Neuronal stem cell (in vitro differentiated cells): ENCODE measurements around the gene GMDS.

Experiments used
- DNase-seq: peaks from one replicate; pipeline ENCODE4 v3.0.0-alpha.2; 2013; ENCODE audit warnings: low spot score
- H2AFZ ChIP-seq: one replicate; pipeline ENCODE4 v1.6.1; 2013; ENCODE audit warnings: mild to moderate bottlenecking, low read length, inconsistent platforms
- H2AK5ac ChIP-seq: 2 replicates; pipeline ENCODE4 v1.6.1; 2013; ENCODE audit warnings: low read depth, mild to moderate bottlenecking, inconsistent platforms, low read length, moderate library complexity, mixed read lengths
- H2BK120ac ChIP-seq: 2 replicates; pipeline ENCODE4 v1.6.1; 2013; ENCODE audit warnings: low read depth, mild to moderate bottlenecking, inconsistent platforms, low read length, moderate library complexity, mixed read lengths
- H2BK12ac ChIP-seq: one replicate; pipeline ENCODE4 v1.6.1; 2013; ENCODE audit warnings: low read length, inconsistent platforms
- H2BK15ac ChIP-seq: 2 replicates; pipeline ENCODE4 v1.6.1; 2013; ENCODE audit warnings: mild to moderate bottlenecking, low read length, inconsistent platforms, mixed read lengths
- H2BK5ac ChIP-seq: one replicate; pipeline ENCODE4 v1.6.1; 2013; ENCODE audit warnings: inconsistent platforms, mild to moderate bottlenecking, low read length, moderate library complexity
- H3K14ac ChIP-seq: one replicate; pipeline ENCODE4 v1.6.1; 2013; ENCODE audit warnings: low read length, inconsistent platforms
- H3K18ac ChIP-seq: 2 replicates; pipeline ENCODE4 v1.6.1; 2013; ENCODE audit warnings: low read length, inconsistent platforms
- H3K23ac ChIP-seq: 2 replicates; pipeline ENCODE4 v1.6.1; 2013; ENCODE audit warnings: low read depth, mild to moderate bottlenecking, mixed read lengths, low read length, inconsistent platforms; ENCODE audit not compliant: poor library complexity
- H3K27ac ChIP-seq: replicated peaks from 3 replicates; pipeline ENCODE4 v1.5.1; 2013; ENCODE audit warnings: low read length, inconsistent platforms
- H3K27me3 ChIP-seq, 3 experiments: 2 replicates each; pipeline ENCODE4 v1.6.1; 2013; ENCODE audit warnings: low read length in 3 of 3, mild to moderate bottlenecking in 2 of 3, inconsistent platforms in 1 of 3, low read depth in 1 of 3, mixed read lengths in 1 of 3, moderate library complexity in 1 of 3; ENCODE audit not compliant: control insufficient read depth in 3 of 3, insufficient read depth in 3 of 3
- H3K36me3 ChIP-seq, 2 donors: replicated peaks in 1 of 2; 2 replicates each; pipeline ENCODE4 v1.6.1; 2013; ENCODE audit warnings: low read length in 2 of 2; ENCODE audit not compliant: control insufficient read depth in 2 of 2, insufficient read depth in 2 of 2
- H3K4ac ChIP-seq: 2 replicates; pipeline ENCODE4 v1.6.1; 2013; ENCODE audit warnings: inconsistent platforms, mild to moderate bottlenecking, low read length, moderate library complexity
- H3K4me1 ChIP-seq, 2 donors: 1 replicate in 1 of 2; 2 replicates in 1 of 2; pipeline ENCODE4 v1.6.1; 2013; ENCODE audit warnings: low read length in 2 of 2, low read depth in 1 of 2; ENCODE audit not compliant: control insufficient read depth in 2 of 2, insufficient read depth in 1 of 2
- H3K4me2 ChIP-seq: one replicate; pipeline ENCODE4 v1.6.1; 2013; ENCODE audit warnings: mild to moderate bottlenecking, low read length, inconsistent platforms; ENCODE audit not compliant: insufficient read depth, poor library complexity, severe bottlenecking
- H3K4me3 ChIP-seq, 2 donors: 2 replicates each; pipeline ENCODE4 v1.5.1; 2013; ENCODE audit warnings: low read length in 2 of 2, mild to moderate bottlenecking in 2 of 2, inconsistent platforms in 1 of 2, moderate library complexity in 1 of 2
- H3K79me1 ChIP-seq: one replicate; pipeline ENCODE4 v1.6.1; 2013; ENCODE audit warnings: low read depth, mild to moderate bottlenecking, inconsistent platforms, low read length, moderate library complexity
- H3K9ac ChIP-seq: one replicate; pipeline ENCODE4 v1.6.1; 2013; ENCODE audit warnings: mild to moderate bottlenecking, low read depth, low read length, inconsistent platforms; ENCODE audit not compliant: poor library complexity
- H3K9me3 ChIP-seq, 2 donors: replicated peaks in 1 of 2; 2 replicates each; pipeline versions ENCODE3 to v1.6.1; 2013; ENCODE audit warnings: low read length in 2 of 2, mild to moderate bottlenecking in 2 of 2, inconsistent platforms in 1 of 2, low read depth in 1 of 2, mixed read lengths in 1 of 2, moderate library complexity in 1 of 2; ENCODE audit not compliant: control insufficient read depth in 2 of 2, insufficient read depth in 1 of 2
- H4K8ac ChIP-seq: one replicate; pipeline ENCODE4 v1.6.1; 2013; ENCODE audit warnings: low read depth, mild to moderate bottlenecking, inconsistent platforms, low read length, moderate library complexity
- H4K91ac ChIP-seq: one replicate; pipeline ENCODE4 v1.6.1; 2013; ENCODE audit warnings: low read length, low read depth, mild to moderate bottlenecking, inconsistent platforms; ENCODE audit not compliant: poor library complexity
- WGBS, 2 donors: extraction: QIAGEN DNeasy Blood & Tissue Kit; methylation state at CpG; one replicate each; pipeline ENCODE4 v1.1.7; 2013; ENCODE audit warnings: missing lambda C conversion rate in 2 of 2, mixed read lengths in 1 of 2; ENCODE audit not compliant: insufficient read length in 2 of 2, insufficient replicate concordance in 1 of 2; ENCODE audit errors: extremely low coverage in 2 of 2; 5-methylcytosine and 5-hydroxymethylcytosine counted together

The GMDS gene

GRCh38 chr6:1834207-1834606, 411.2 kb downstream of the GMDS start:
- Histone ChIP-seq H4K8ac (no peak overlapping the region), H3K9ac (no peak overlapping the region)

GRCh38 chr6:1832844-1833787, 412.3 kb downstream of the GMDS start:
- H3K4me2 ChIP-seq = no peak overlapping the region
- H3K9me3 ChIP-seq = peaks cover 0 to 5% of the 10 kb centered on the region in 2 donors
- H3K27ac ChIP-seq = no peak overlapping the region
- no CpG with 5 or more reads among the region's 16 CpGs for WGBS, 2 donors
- H3K79me1 ChIP-seq = no peaks in the 10 kb centered on the region
- no peak overlapping the region for H3K18ac ChIP-seq
- DNase-seq = no peak
- H3K4me1 ChIP-seq = peaks cover 9 to 12% of the 10 kb centered on the region in 2 donors
- H3K27me3 ChIP-seq = no peaks in the 10 kb centered on the region
- no peak overlapping the region for H3K4me3 ChIP-seq
- no peak overlapping the region for H3K23ac ChIP-seq
- no peak overlapping the region for H4K8ac ChIP-seq
- H2BK5ac ChIP-seq = no peak overlapping the region
- no peak overlapping the region for H2BK120ac ChIP-seq
- H3K36me3 ChIP-seq = no peaks in the 10 kb centered on the region
- no peak overlapping the region for H2AFZ ChIP-seq
- no peak overlapping the region for H3K14ac ChIP-seq
- H2BK15ac ChIP-seq = no peak overlapping the region
- no peak overlapping the region for H2BK12ac ChIP-seq
- H3K4ac ChIP-seq = no peak overlapping the region
- H3K9ac ChIP-seq = no peak overlapping the region
- H2AK5ac ChIP-seq = no peak overlapping the region
- no peak overlapping the region for H4K91ac ChIP-seq

More at GRCh38 chr6:1834207-1834606, 411.2 kb downstream of the GMDS start:
- Histone ChIP-seq H3K36me3 (no peaks in the 10 kb centered on the region), H2BK15ac (no peak overlapping the region), H3K4me3 (no peak overlapping the region), H3K79me1 (no peaks in the 10 kb centered on the region), H2AFZ (no peak overlapping the region), H2BK120ac (no peak overlapping the region), H3K27me3 (no peaks in the 10 kb centered on the region), H3K4me1 (peaks cover 14 to 18% of the 10 kb centered on the region in 2 donors), H2AK5ac (no peak overlapping the region), H4K91ac (no peak overlapping the region), H2BK12ac (no peak overlapping the region), H3K23ac (no peak overlapping the region), H3K18ac (no peak overlapping the region), H3K27ac (no peak overlapping the region), H3K4ac (no peak overlapping the region), H3K9me3 (no peaks in the 10 kb centered on the region), H3K14ac (no peak overlapping the region), H3K4me2 (no peak overlapping the region), H2BK5ac (no peak overlapping the region)
- DNase-seq = no peak
- no CpG with 5 or more reads among the region's 2 CpGs for WGBS, 2 donors

GRCh38 chr6:1832358-1832757, 413.0 kb downstream of the GMDS start:
- no CpG with 5 or more reads among the region's 3 CpGs for WGBS, 2 donors
- H3K18ac ChIP-seq = no peak overlapping the region
- H3K23ac ChIP-seq = no peak overlapping the region
- H2AFZ ChIP-seq = no peak overlapping the region
- H3K9me3 ChIP-seq = peaks cover 2 to 12% of the 10 kb centered on the region in 2 donors
- no peaks in the 10 kb centered on the region for H3K27me3 ChIP-seq
- no peak overlapping the region for H2BK120ac ChIP-seq
- H3K4me2 ChIP-seq = no peak overlapping the region
- no peak overlapping the region for H3K4me3 ChIP-seq
- H3K27ac ChIP-seq = no peak overlapping the region
- no peak overlapping the region for H2BK12ac ChIP-seq
- H3K36me3 ChIP-seq = no peaks in the 10 kb centered on the region
- no peak overlapping the region for H2AK5ac ChIP-seq
- no peak overlapping the region for H3K14ac ChIP-seq
- no peak overlapping the region for H4K8ac ChIP-seq
- H2BK15ac ChIP-seq = no peak overlapping the region
- H2BK5ac ChIP-seq = no peak overlapping the region
- no peak overlapping the region for H3K9ac ChIP-seq
- H3K4ac ChIP-seq = no peak overlapping the region
- no peak for DNase-seq
- H4K91ac ChIP-seq = no peak overlapping the region
- peaks cover 2 to 7% of the 10 kb centered on the region in 2 donors for H3K4me1 ChIP-seq
- H3K79me1 ChIP-seq = no peaks in the 10 kb centered on the region

- Histone ChIP-seq H2AFZ (no peak overlapping the region), H3K4me3 (no peak overlapping the region), H3K79me1 (no peaks in the 10 kb centered on the region), H3K23ac (no peak overlapping the region), H3K4me1 (peaks cover 0 to under 1% of the 10 kb centered on the region in 2 donors), H3K27ac (no peak overlapping the region), H3K9me3 (peaks cover 2 to 12% of the 10 kb centered on the region in 2 donors), H3K9ac (no peak overlapping the region), H4K8ac (no peak overlapping the region), H2BK15ac (no peak overlapping the region), H3K36me3 (no peaks in the 10 kb centered on the region), H2BK5ac (no peak overlapping the region), H3K27me3 (no peaks in the 10 kb centered on the region), H3K4me2 (no peak overlapping the region), H2BK12ac (no peak overlapping the region), H2BK120ac (no peak overlapping the region), H2AK5ac (no peak overlapping the region), H3K18ac (no peak overlapping the region), H3K14ac (no peak overlapping the region), H4K91ac (no peak overlapping the region), H3K4ac (no peak overlapping the region)
- no peak for DNase-seq
- no CpG with 5 or more reads among the region's 1 CpG for WGBS, 2 donors
Measured at GRCh38 chr6:1827984-1828793, 417.2 kb downstream of the GMDS start.
